ENCODE data around the gene SLC7A11. TPM values are rescaled to one million over a fixed set of nuclear protein-coding genes. Genes with fewer than 3 reads are reported as not detected.

SLC7A11 gene
- total RNA-seq, 2 donors from 2014 or later: 0.99 to 2.6 TPM

GRCh38 chr4:138181287-138181686, 60.9 kb downstream of the SLC7A11 start:
- H3K9me3 ChIP-seq: no peaks in the 10 kb centered on the region
- ATAC-seq (ENCODE audit: insufficient number of reproducible peaks, low FRiP score, low read depth): no peak
- H3K27ac ChIP-seq: no peak overlapping the region
- H3K36me3 ChIP-seq: no peaks in the 10 kb centered on the region
- peaks cover 11 to 22% of the 10 kb centered on the region in 2 donors for H3K4me1 ChIP-seq (ENCODE audit: control insufficient read depth in 1 of 2, low read depth in 2 of 2)
- H3K27me3 ChIP-seq (replicated peaks; ENCODE audit: insufficient read depth): no peaks in the 10 kb centered on the region
- no peak for DNase-seq (ENCODE audit: low spot score)
- no peak for TF ChIP-seq CTCF (IDR thresholded peaks at IDR 0.05)
- H3K4me3 ChIP-seq: no peak overlapping the region

- H3K27me3 ChIP-seq (replicated peaks; ENCODE audit: insufficient read depth): no peaks in the 10 kb centered on the region
- H3K36me3 ChIP-seq: no peaks in the 10 kb centered on the region
- DNase-seq (ENCODE audit: low spot score) (no peak), ATAC-seq (ENCODE audit: insufficient number of reproducible peaks, low FRiP score, low read depth) (no peak)
- TF ChIP-seq CTCF (IDR thresholded peaks at IDR 0.05): no peak
- H3K4me1 ChIP-seq (ENCODE audit: control insufficient read depth in 1 of 2, low read depth in 2 of 2): peaks cover 11 to 35% of the 10 kb centered on the region in 2 donors
- no peaks in the 10 kb centered on the region for H3K9me3 ChIP-seq
- H3K4me3 ChIP-seq: no peak overlapping the region
- H3K27ac ChIP-seq: no peak overlapping the region
Observed at GRCh38 chr4:138178566-138178965, 63.6 kb downstream of the SLC7A11 start.

- peaks cover 7 to 28% of the 10 kb centered on the region in 2 donors for H3K4me1 ChIP-seq (ENCODE audit: control insufficient read depth in 1 of 2, low read depth in 2 of 2)
- no peak for TF ChIP-seq CTCF (IDR thresholded peaks at IDR 0.05)
Observed at GRCh38 chr4:138177278-138177968, 64.7 kb downstream of the SLC7A11 start.

GRCh38 chr4:138174981-138175794, 67.0 kb downstream of the SLC7A11 start:
- no peaks in the 10 kb centered on the region for H3K9me3 ChIP-seq
- no peak for DNase-seq (ENCODE audit: low spot score)
- no peaks in the 10 kb centered on the region for H3K27me3 ChIP-seq (replicated peaks; ENCODE audit: insufficient read depth)
- H3K27ac ChIP-seq: no peak overlapping the region
- no peak for TF ChIP-seq CTCF (IDR thresholded peaks at IDR 0.05)
- H3K4me3 ChIP-seq: peak overlapping the region; percentile 33
- H3K36me3 ChIP-seq: no peaks in the 10 kb centered on the region
- no peak for ATAC-seq (ENCODE audit: insufficient number of reproducible peaks, low FRiP score, low read depth)
- H3K4me1 ChIP-seq (ENCODE audit: control insufficient read depth in 1 of 2, low read depth in 2 of 2): peaks cover 0 to 13% of the 10 kb centered on the region in 2 donors

More at GRCh38 chr4:138177278-138177968, 64.7 kb downstream of the SLC7A11 start:
- H3K9me3 ChIP-seq: no peaks in the 10 kb centered on the region
- no peaks in the 10 kb centered on the region for H3K36me3 ChIP-seq
- no peaks in the 10 kb centered on the region for H3K27me3 ChIP-seq (replicated peaks; ENCODE audit: insufficient read depth)
- no peak overlapping the region for H3K4me3 ChIP-seq
- DNase-seq (ENCODE audit: low spot score) (no peak), ATAC-seq (ENCODE audit: insufficient number of reproducible peaks, low FRiP score, low read depth) (no peak)
- no peak overlapping the region for H3K27ac ChIP-seq

- no peaks in the 10 kb centered on the region for H3K9me3 ChIP-seq
- H3K4me3 ChIP-seq: no peak overlapping the region
- no peak overlapping the region for H3K27ac ChIP-seq
- ATAC-seq (ENCODE audit: insufficient number of reproducible peaks, low FRiP score, low read depth): no peak
- TF ChIP-seq CTCF (IDR thresholded peaks at IDR 0.05): no peak
- no peak for DNase-seq (ENCODE audit: low spot score)
- no peaks in the 10 kb centered on the region for H3K27me3 ChIP-seq (replicated peaks; ENCODE audit: insufficient read depth)
- no peaks in the 10 kb centered on the region for H3K4me1 ChIP-seq (ENCODE audit: control insufficient read depth in 1 of 2, low read depth in 2 of 2)
- no peaks in the 10 kb centered on the region for H3K36me3 ChIP-seq
Observed at GRCh38 chr4:138164208-138164607, 77.9 kb downstream of the SLC7A11 start.

Measured in thoracic aorta (tissue), 2 donors.